Bronchial epithelial cell (primary cell): ENCODE results near the gene PSD4. TPM values are rescaled to one million over a fixed set of nuclear protein-coding genes. Genes with fewer than 3 reads are reported as not detected.

Source experiments
- DNase-seq: peaks from one replicate; pipeline ENCODE4 v3.0.0-alpha.2; 2010; ENCODE audit warnings: low read depth
- FAIRE-seq: peaks from 2 replicates; lab custom pipeline; 2011; peaks lifted over from hg19 to GRCh38; lab: Jason Lieb, UNC
- H3K27me3 ChIP-seq: 2 replicates; pipeline ENCODE4 v1.5.1; 2011; ENCODE audit warnings: low read length; ENCODE audit not compliant: control insufficient read depth, insufficient read depth
- H3K36me3 ChIP-seq: 2 replicates; pipeline ENCODE4 v1.5.1; 2011; ENCODE audit warnings: low read length; ENCODE audit not compliant: control insufficient read depth, insufficient read depth
- H3K4me3 ChIP-seq: 2 replicates; pipeline ENCODE4 v1.5.1; 2011; ENCODE audit warnings: mild to moderate bottlenecking, low read depth, low read length, control low read depth
- total RNA-seq: library from RNA; depleted of rRNA; stranded (reverse); fragments of >200 nt; gene quantifications from 2 replicates; pipeline ENCODE4 v1.2.1, GENCODE V29; 2014
- TF ChIP-seq, protein P1 (sequence below): IDR thresholded peaks from 2 replicates; pipeline ENCODE4 v1.5.1; 2011; ENCODE audit warnings: mild to moderate bottlenecking, moderate library complexity, low read length, control low read depth, inconsistent platforms; ENCODE audit not compliant: insufficient read depth, severe bottlenecking

The PSD4 gene
- total RNA-seq, 1 donor from 2014 or later = 25.0 TPM

DNA sequence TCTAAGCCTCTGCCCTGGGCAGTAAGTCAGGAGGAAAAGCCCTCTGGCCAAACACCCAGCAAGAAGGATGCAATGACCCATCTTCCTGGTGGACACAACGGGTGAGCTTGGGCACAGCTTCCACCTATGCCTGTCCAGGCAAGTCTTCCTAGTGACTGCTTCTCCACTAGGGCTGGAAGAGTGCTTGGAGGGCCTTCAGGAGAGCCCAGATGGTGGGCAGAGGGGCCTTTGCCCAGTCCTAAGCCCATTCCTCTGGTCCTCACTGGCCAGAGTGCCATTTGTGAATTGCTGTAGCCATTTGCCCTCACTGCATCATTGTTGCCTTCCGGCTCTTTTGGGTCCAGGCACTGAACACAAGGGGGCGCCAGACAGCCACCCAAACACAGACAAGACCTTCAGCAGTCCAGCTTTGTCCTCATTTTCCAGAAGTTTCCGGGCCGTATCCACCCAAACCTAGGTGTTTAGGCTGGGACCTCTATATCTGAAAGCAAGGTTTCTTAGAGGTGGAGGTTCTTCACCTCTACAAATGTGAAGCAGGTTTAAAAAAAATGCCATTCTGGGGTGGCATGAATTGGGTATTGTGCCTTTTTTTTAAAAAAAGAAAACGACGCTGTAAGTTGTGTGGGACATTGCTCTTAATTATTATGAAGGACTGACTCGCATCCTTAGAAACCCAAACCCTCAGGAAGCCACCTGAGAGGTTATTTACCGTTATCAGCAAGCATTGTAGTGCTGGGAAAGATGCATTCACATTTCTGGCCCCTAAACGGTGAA is 75.4 kb downstream of the PSD4 start:
- no peak for FAIRE-seq
- peak; percentile 70 for DNase-seq
- H3K4me3 ChIP-seq = no peak overlapping the region
- no peaks in the 10 kb centered on the region for H3K36me3 ChIP-seq
- H3K27me3 ChIP-seq = no peaks in the 10 kb centered on the region
- TF ChIP-seq, protein P1, sequence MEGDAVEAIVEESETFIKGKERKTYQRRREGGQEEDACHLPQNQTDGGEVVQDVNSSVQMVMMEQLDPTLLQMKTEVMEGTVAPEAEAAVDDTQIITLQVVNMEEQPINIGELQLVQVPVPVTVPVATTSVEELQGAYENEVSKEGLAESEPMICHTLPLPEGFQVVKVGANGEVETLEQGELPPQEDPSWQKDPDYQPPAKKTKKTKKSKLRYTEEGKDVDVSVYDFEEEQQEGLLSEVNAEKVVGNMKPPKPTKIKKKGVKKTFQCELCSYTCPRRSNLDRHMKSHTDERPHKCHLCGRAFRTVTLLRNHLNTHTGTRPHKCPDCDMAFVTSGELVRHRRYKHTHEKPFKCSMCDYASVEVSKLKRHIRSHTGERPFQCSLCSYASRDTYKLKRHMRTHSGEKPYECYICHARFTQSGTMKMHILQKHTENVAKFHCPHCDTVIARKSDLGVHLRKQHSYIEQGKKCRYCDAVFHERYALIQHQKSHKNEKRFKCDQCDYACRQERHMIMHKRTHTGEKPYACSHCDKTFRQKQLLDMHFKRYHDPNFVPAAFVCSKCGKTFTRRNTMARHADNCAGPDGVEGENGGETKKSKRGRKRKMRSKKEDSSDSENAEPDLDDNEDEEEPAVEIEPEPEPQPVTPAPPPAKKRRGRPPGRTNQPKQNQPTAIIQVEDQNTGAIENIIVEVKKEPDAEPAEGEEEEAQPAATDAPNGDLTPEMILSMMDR = peak; percentile 91

DNA sequence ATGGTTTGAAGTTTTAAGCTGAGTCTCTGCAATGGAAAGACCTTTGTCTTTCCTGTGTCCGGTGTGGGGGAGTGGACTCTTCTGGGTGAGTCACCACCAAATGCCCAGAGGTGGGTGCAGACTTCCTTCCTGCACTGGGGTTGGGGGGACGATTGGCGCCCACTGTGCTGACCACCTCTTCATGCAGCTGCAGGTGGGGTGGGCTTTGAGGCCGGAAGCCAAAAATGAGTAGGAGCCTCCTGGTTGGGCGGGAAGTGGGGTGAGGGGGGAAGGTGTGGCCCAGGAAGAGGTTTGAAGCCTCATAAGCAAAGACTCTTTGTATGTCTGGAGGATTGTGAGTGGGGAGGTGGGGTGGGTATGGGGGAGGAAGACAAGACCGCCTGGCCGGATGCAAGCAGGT is 77.3 kb downstream of the PSD4 start:
- Histone ChIP-seq H3K27me3 (no peaks in the 10 kb centered on the region), H3K4me3 (no peak overlapping the region), H3K36me3 (no peaks in the 10 kb centered on the region)
- FAIRE-seq = no peak
- no peak for DNase-seq
- TF ChIP-seq, protein P1 = no peak

DNA sequence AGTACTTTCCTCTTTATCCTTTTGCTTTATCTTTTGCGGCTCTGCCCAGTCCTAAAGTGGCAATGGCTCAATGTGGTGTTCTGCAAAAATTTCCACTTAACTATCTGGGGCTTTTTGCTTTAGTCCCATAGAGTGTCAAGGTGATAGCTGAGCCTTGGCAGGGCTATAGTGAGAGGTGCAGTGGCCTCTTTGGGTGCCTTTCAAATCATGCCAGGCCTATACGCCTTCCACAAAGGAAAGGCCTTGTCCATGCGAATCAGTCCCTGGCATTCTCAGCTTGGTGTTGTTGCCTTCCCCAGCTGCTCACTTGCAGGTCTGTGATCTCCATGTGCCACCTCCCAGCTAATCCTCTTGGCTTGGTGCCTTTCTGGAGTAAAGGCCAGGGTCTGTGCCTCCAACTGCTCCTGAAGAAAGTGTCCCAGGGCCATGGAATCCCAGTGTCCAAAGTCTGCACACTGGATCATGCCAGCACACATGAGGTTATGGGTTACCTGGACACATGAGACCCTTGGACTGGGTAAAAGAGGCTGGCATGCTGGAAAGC is 78.3 kb downstream of the PSD4 start:
- Histone ChIP-seq H3K27me3 (no peaks in the 10 kb centered on the region), H3K4me3 (no peak overlapping the region), H3K36me3 (no peaks in the 10 kb centered on the region)
- TF ChIP-seq, protein P1 = no peak
- no peak for FAIRE-seq
- DNase-seq = no peak

DNA sequence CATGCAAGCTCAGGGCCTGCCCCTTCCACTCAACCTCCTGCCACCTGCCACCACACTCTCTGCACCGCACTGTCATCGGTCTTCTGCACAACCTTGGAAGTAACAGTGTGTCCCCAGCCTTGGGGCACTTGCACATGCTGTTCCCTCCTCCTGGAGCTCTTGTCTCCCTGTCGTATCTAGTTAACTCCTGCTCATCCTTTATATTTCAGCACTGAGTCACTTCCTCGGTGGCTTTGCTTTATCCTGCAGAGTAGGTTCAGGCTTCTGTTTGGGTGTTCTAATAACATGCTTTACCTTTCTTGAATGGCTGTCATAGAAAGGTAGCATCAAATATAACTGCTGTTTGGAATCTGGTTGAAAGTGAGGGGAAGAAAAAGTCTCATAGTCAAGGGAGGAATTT is 79.7 kb downstream of the PSD4 start:
- TF ChIP-seq, protein P1 = no peak
- Histone ChIP-seq H3K36me3 (no peaks in the 10 kb centered on the region), H3K27me3 (no peaks in the 10 kb centered on the region), H3K4me3 (no peak overlapping the region)
- FAIRE-seq (no peak), DNase-seq (no peak)

DNA sequence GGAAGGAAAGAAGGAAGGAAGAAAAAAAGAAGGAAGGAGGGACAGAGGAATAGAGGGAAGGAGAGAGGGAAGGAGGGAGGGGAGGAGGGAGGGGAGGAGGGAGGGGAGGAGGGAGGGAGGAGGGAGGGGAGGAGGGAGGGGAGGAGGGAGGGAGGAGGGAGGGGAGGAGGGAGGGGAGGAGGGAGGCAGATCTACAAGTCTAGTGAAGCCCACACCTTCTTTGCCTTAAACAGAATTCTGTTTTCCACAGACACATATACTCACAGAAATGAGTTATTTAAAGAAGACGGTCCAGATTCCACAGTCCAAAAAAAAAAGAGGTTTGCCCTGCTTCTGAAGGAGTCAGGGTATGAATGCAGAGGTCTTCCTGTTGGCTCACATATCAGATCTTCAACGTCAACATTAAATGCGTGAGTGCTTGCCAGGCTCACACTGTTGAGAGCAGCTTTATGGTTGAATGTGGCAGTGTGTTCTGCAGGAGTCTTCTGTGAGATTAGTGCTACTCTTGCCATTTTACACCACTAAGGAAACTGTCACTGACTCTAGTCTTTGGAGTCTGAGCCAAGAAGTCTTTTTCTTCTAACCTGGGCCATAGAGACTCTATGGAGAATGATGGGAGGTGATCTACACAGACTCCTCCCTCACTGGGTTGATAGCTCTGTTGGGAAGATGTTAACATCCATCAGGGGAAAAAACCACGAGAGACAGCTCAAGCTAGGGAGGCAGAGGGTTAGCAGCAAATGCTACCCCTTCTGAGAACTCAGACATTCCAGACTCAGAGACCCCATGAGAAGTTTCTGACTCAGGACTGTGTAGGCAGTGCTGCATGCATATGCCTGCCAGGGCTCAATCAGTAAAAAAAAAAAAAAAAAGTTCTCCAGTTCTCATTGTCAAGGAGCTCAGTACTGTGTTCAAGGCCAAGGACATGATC is 81.6 kb downstream of the PSD4 start:
- Histone ChIP-seq H3K4me3 (no peak overlapping the region), H3K27me3 (no peaks in the 10 kb centered on the region), H3K36me3 (no peaks in the 10 kb centered on the region)
- FAIRE-seq (peak; percentile 7), DNase-seq (no peak)
- TF ChIP-seq, protein P1 = no peak
